ENCODE results near the gene WDR36. TPM values are rescaled to one million over a fixed set of nuclear protein-coding genes. Genes with fewer than 3 reads are reported as not detected.
A peak's percentile ranks its signal among the peaks of the same experiment; 100 is the strongest.

Gene WDR36
- total and polyA plus RNA-seq, 9 of the 15 experiments (the other 6 are each of a cell fraction or from before 2014, with no cell fraction given) = 25.7 to 68.0 (median 41.5) TPM

- 5% methylated on average over 1 of the region's 2 CpGs for WGBS (ENCODE audit: insufficient coverage, low coverage, missing lambda C conversion rate)
- TF ChIP-seq RBM25 (IDR thresholded peaks at IDR 0.05; ENCODE audit: low read depth, low read length, severe bottlenecking) = no peak
- no peak for TF ChIP-seq HOMEZ (CRISPR knock-in tag; IDR thresholded peaks at IDR 0.05)
- TF ChIP-seq SMC3 (conservative IDR thresholded peaks at IDR 0.05; ENCODE audit: insufficient read depth, low read depth, low read length) = no peak
- TF ChIP-seq NFE2 (IDR thresholded peaks at IDR 0.05; ENCODE audit: low read depth) = no peak
- TF ChIP-seq, protein P1, sequence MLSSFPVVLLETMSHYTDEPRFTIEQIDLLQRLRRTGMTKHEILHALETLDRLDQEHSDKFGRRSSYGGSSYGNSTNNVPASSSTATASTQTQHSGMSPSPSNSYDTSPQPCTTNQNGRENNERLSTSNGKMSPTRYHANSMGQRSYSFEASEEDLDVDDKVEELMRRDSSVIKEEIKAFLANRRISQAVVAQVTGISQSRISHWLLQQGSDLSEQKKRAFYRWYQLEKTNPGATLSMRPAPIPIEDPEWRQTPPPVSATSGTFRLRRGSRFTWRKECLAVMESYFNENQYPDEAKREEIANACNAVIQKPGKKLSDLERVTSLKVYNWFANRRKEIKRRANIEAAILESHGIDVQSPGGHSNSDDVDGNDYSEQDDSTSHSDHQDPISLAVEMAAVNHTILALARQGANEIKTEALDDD (IDR thresholded peaks at IDR 0.05) = peak; percentile 16; the same call in 1 of the 2 replicates
- no peak for TF ChIP-seq TRIM24 (IDR thresholded peaks at IDR 0.05)
- TF ChIP-seq ZKSCAN8 (CRISPR knock-in tag; IDR thresholded peaks at IDR 0.05) = peak; percentile 72
- no peak for TF ChIP-seq ARID1B (IDR thresholded peaks at IDR 0.05)
- TF ChIP-seq ZNF57 (CRISPR knock-in tag; IDR thresholded peaks at IDR 0.05) = no peak
- no peak for ATAC-seq
- Histone ChIP-seq H3K9me1 (ENCODE audit: control insufficient read depth, insufficient read depth, low read length) (no peaks in the 10 kb centered on the region), H2AFZ (ENCODE audit: low read depth, low read length) (0 out of 2 replicates have a peak overlapping the region, but pooled peaks have one; percentile 86), H3K36me3 (ENCODE audit: control insufficient read depth, insufficient read depth, low read length) (no peaks in the 10 kb centered on the region), H3K79me2 (ENCODE audit: control insufficient read depth, insufficient read depth, low read length) (no peaks in the 10 kb centered on the region), H3K27me3 (ENCODE audit: control insufficient read depth in 2 of 2, insufficient read depth in 2 of 2, low read length in 2 of 2) (peaks cover 18 to 24% of the 10 kb centered on the region in 2 experiments; a peak in 3 of 5 replicates), H3K27ac (ENCODE audit: extremely low read depth, low read depth, low read length) (no peak overlapping the region), H4K20me1 (replicated peaks; ENCODE audit: control insufficient read depth, insufficient read depth, low read length) (no peaks in the 10 kb centered on the region), H3K4me3 (peak overlapping the region; percentile 49; the same call in 1 of the 2 replicates), H3K4me2 (ENCODE audit: insufficient read depth, low read length) (peak overlapping the region; percentile 82), H3K4me1 (replicated peaks in 1 of 2; ENCODE audit: control insufficient read depth in 2 of 2, insufficient read depth in 2 of 2, low read length in 2 of 2) (peaks cover 0 to 9% of the 10 kb centered on the region in 2 experiments; a peak in 3 of 5 replicates), H3K9me3 (replicated peaks; ENCODE audit: control insufficient read depth, insufficient read depth, low read depth, low read length) (no peaks in the 10 kb centered on the region), H3K9ac (ENCODE audit: insufficient read depth in 1 of 2, low read depth in 2 of 2, low read length in 2 of 2) (no peak overlapping the region)
- DNase-seq (ENCODE audit: extremely low read depth in 1 of 4, low spot score in 3 of 4) = no peak
- FAIRE-seq = no peak
- BruUV-seq (replicated peaks) = no TSS peak
- in situ Hi-C loops (cut with MboI) (no loop called here), intact Hi-C loops (cut with micrococcal nuclease) (no loop called here)
- ChIA-PET CTCF (ENCODE audit: low intra/inter-chr PET ratio) (no interaction called here), POLR2A (no interaction called here)
Measured at GRCh38 chr5:111074244-111074643, 17.9 kb upstream of the WDR36 start.
